Omental fat pad (tissue), 4 donors: ENCODE data around the gene CHD1. TPM values are rescaled to one million over a fixed set of nuclear protein-coding genes. Genes with fewer than 3 reads are reported as not detected.

Source experiments
- ATAC-seq: fragments of 150-250 bp; one replicate; pipeline ENCODE4 v1.9.1; 2016; ENCODE audit warnings: mild to moderate bottlenecking, moderate library complexity; ENCODE audit not compliant: low FRiP score
- DNase-seq: peaks from one replicate; pipeline ENCODE4 v3.0.0-alpha.2; 2019; ENCODE audit warnings: low spot score
- total RNA-seq, 4 donors: library from RNA; depleted of rRNA; stranded (reverse); fragments of >200 nt; gene quantifications; one replicate each; pipeline ENCODE4 v1.1.0, GENCODE V29; 2016
- TF ChIP-seq, protein P1 (sequence below), 3 donors: fragments of 450-650 bp; IDR thresholded peaks; one replicate each; pipeline ENCODE4 v1.5.1; 2016 to 2017; ENCODE audit warnings: antibody characterized with exemption in 3 of 3, mild to moderate bottlenecking in 3 of 3, moderate library complexity in 2 of 3

The CHD1 gene
- total RNA-seq, 4 donors from 2014 or later = 44.9 to 194 (median 96.7) TPM

DNA sequence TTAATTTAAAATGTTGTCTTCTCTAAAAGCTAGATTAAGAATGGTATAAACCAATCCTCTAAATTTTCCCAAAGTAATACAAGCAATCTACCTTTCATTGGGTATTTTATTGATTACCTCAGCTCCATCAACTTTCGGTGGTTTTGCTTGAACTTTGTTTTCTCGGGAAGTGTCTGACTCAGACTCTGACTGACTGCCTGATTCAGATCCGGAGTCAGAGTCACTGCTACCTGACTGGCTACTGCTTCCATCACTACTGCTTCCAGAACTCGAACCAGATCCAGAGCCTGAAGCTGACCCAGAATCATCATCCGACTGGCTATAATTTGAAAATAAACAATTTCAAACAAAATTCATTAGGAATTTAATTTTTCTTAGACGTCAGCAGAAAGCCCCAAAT is 24.0 kb downstream of the CHD1 start:
- no peak for DNase-seq
- no peak for ATAC-seq
- TF ChIP-seq, protein P1, sequence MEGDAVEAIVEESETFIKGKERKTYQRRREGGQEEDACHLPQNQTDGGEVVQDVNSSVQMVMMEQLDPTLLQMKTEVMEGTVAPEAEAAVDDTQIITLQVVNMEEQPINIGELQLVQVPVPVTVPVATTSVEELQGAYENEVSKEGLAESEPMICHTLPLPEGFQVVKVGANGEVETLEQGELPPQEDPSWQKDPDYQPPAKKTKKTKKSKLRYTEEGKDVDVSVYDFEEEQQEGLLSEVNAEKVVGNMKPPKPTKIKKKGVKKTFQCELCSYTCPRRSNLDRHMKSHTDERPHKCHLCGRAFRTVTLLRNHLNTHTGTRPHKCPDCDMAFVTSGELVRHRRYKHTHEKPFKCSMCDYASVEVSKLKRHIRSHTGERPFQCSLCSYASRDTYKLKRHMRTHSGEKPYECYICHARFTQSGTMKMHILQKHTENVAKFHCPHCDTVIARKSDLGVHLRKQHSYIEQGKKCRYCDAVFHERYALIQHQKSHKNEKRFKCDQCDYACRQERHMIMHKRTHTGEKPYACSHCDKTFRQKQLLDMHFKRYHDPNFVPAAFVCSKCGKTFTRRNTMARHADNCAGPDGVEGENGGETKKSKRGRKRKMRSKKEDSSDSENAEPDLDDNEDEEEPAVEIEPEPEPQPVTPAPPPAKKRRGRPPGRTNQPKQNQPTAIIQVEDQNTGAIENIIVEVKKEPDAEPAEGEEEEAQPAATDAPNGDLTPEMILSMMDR (IDR thresholded peaks at IDR 0.05) = no peak

- TF ChIP-seq, protein P1 (IDR thresholded peaks at IDR 0.05) = no peak
- ATAC-seq (no peak), DNase-seq (no peak)
Observed at GRCh38 chr5:98902733-98903132, 26.1 kb downstream of the CHD1 start.

- no peak for DNase-seq
- no peak for ATAC-seq
- TF ChIP-seq, protein P1 (IDR thresholded peaks at IDR 0.05) = no peak
Observed at GRCh38 chr5:98899456-98899855, 29.4 kb downstream of the CHD1 start.

DNA sequence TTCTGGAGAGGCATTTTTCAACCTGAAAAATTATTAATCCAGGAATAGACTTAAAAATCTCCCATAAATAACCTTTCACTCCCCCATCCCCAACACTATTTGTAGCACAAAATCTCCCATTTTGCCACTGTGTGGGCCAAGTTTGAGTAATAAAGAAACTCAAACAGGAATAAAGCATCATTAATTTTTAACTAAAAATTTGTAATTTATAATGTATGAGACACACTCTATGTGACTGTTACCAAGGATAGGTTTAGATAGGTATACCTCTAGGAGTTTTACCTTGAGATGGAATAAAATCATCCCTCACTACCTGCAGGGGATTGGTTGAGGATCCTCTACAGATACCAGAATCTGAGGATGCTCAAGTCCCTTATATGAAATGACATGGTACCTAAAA is 30.1 kb downstream of the CHD1 start:
- DNase-seq (no peak), ATAC-seq (no peak)
- TF ChIP-seq, protein P1 (IDR thresholded peaks at IDR 0.05) = no peak

DNA sequence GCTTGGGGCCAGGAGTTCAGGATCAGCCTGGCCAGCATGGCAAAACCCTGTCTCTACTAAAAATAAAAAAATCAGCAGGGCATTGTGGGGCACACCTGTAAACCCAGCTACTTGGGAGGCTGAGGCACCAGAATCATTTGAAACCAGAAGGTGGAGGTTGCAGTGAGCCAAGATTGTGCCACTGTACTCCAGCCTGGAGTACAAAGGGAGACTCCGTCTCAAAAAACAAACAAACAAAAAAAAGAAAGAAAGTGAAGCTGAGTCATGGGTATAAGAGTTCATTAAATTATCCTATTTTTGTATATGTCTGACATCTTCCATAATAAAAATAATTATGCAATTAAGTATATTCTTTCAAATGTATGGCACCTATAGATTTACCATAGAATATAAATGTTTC is 37.2 kb downstream of the CHD1 start:
- DNase-seq = no peak
- ATAC-seq = no peak
- TF ChIP-seq, protein P1 (IDR thresholded peaks at IDR 0.05) = no peak

DNA sequence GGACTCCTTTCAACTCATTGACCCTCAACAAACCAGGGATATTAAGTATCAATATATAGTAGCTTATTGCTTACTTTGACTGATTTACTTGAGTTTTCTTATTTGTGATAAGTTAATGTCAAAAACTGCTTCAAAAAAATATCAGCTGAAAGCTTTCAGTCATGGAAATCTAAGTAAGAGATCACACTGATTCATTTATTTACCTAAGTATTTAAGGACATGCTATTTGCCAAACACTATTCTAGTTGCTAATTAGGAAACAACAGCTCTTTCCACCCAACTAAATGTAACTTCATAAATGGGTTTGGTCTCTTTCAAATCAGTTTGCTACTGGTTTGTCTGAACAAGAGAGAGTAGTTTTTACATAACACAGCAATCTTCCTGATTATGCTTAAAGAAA is 48.2 kb downstream of the CHD1 start:
- TF ChIP-seq, protein P1 (IDR thresholded peaks at IDR 0.05) = no peak
- no peak for DNase-seq
- ATAC-seq = no peak

- DNase-seq = no peak
- no peak for ATAC-seq
- TF ChIP-seq, protein P1 (IDR thresholded peaks at IDR 0.05) = no peak
Observed at GRCh38 chr5:98880151-98880550, 48.7 kb downstream of the CHD1 start.
